Measurements from ENCODE around the gene FOXF2. TPM values are rescaled to one million over a fixed set of nuclear protein-coding genes. Genes with fewer than 3 reads are reported as not detected.

FOXF2 gene
- total and polyA plus RNA-seq, 2 donors (not counting 3 experiments of a cell fraction or from before 2014, with no cell fraction given) = not detected

GRCh38 chr6:1405221-1405620 lies 15.8 kb downstream of the FOXF2 start:
- CTCF ChIA-PET = interaction anchor here (1.2 to 2.2 kb wide), 3 partner anchors 9 to 24 kb away, joined by 3 to 12 read pairs (median 7); no protein-coding TSS in a partner anchor

More at GRCh38 chr6:1405221-1405620, 15.8 kb downstream of the FOXF2 start:
- Histone ChIP-seq H3K9me3 (replicated peaks; ENCODE audit: control insufficient read depth, insufficient read depth, low read length) (no peaks in the 10 kb centered on the region), H3K79me2 (ENCODE audit: control insufficient read depth, insufficient read depth, low read length) (no peaks in the 10 kb centered on the region), H3K4me3 (replicated peaks in 1 of 3; ENCODE audit: insufficient read depth in 1 of 3, low read depth in 1 of 3, low read length in 3 of 3) (no peak overlapping the region), H3K36me3 (ENCODE audit: control insufficient read depth in 2 of 2, extremely low read depth in 1 of 2, insufficient read depth in 2 of 2, low read length in 2 of 2) (no peaks in the 10 kb centered on the region), H4K20me1 (replicated peaks; ENCODE audit: control insufficient read depth, extremely low read depth, insufficient read depth, low read length) (no peaks in the 10 kb centered on the region), H3K27me3 (ENCODE audit: control insufficient read depth in 2 of 2, insufficient read depth in 2 of 2, low read length in 2 of 2) (no peaks in the 10 kb centered on the region), H3K9me1 (replicated peaks; ENCODE audit: control insufficient read depth, extremely low read depth, insufficient read depth, low read length) (no peaks in the 10 kb centered on the region), H3K4me1 (ENCODE audit: control insufficient read depth, extremely low read depth, insufficient read depth, low read length) (no peaks in the 10 kb centered on the region), H3K4me2 (ENCODE audit: insufficient read depth, low read length) (no peak overlapping the region), H3K27ac (ENCODE audit: insufficient read depth, low read depth, low read length) (no peak overlapping the region), H3K9ac (replicated peaks; ENCODE audit: extremely low read depth, insufficient read depth, low read length) (no peak overlapping the region), H2AFZ (ENCODE audit: low read depth, low read length) (no peak overlapping the region)
- dilution Hi-C loops (cut with MboI; ENCODE audit: extremely low pct_ligation_motif_present, low sequenced_read_pairs) (no loop called here), intact Hi-C loops (cut with micrococcal nuclease) (no loop called here)
- TF ChIP-seq, protein P1, sequence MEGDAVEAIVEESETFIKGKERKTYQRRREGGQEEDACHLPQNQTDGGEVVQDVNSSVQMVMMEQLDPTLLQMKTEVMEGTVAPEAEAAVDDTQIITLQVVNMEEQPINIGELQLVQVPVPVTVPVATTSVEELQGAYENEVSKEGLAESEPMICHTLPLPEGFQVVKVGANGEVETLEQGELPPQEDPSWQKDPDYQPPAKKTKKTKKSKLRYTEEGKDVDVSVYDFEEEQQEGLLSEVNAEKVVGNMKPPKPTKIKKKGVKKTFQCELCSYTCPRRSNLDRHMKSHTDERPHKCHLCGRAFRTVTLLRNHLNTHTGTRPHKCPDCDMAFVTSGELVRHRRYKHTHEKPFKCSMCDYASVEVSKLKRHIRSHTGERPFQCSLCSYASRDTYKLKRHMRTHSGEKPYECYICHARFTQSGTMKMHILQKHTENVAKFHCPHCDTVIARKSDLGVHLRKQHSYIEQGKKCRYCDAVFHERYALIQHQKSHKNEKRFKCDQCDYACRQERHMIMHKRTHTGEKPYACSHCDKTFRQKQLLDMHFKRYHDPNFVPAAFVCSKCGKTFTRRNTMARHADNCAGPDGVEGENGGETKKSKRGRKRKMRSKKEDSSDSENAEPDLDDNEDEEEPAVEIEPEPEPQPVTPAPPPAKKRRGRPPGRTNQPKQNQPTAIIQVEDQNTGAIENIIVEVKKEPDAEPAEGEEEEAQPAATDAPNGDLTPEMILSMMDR (IDR thresholded peaks at IDR 0.05; ENCODE audit: extremely low read depth in 1 of 2, insufficient read depth in 1 of 2, low read depth in 1 of 2, low read length in 2 of 2) = no peak
- no peak for TF ChIP-seq MAX (IDR thresholded peaks at IDR 0.05; ENCODE audit: insufficient read depth, insufficient read length)
- TF ChIP-seq EZH2 (IDR thresholded peaks at IDR 0.05; ENCODE audit: borderline replicate concordance, low read depth, low read length, severe bottlenecking) = no peak
- BruUV-seq (replicated peaks) = no TSS peak
- FAIRE-seq (no peak), DNase-seq (ENCODE audit: low read depth, low spot score) (no peak)
- POLR2A ChIA-PET = no interaction called here
